Small intestine (tissue), 7 donors: ENCODE measurements around the gene STARD13. TPM values are rescaled to one million over a fixed set of nuclear protein-coding genes. Genes with fewer than 3 reads are reported as not detected.
A peak's percentile ranks its signal among the peaks of the same experiment; 100 is the strongest.

ENCODE experiments used
- DNase-seq, 2 donors: peaks; one replicate each; pipeline versions ENCODE4 v3.0.0 to v3.0.0-alpha.2; 2013
- FAIRE-seq: peaks from 2 replicates; lab custom pipeline; 2012; peaks lifted over from hg19 to GRCh38; lab: Jason Lieb, UNC
- H3K27ac ChIP-seq, 3 donors: one replicate each; pipeline ENCODE4 v1.5.1; 2013; ENCODE audit warnings: low read length in 2 of 3, mild to moderate bottlenecking in 2 of 3, control low read depth in 1 of 3, inconsistent platforms in 1 of 3, low read depth in 1 of 3, moderate library complexity in 1 of 3
- H3K27me3 ChIP-seq, 3 donors: one replicate each; pipeline ENCODE4 v1.6.1; 2013; ENCODE audit warnings: low read length in 3 of 3, inconsistent platforms in 1 of 3; ENCODE audit not compliant: control insufficient read depth in 3 of 3, insufficient read depth in 3 of 3
- H3K36me3 ChIP-seq, 3 donors: one replicate each; pipeline ENCODE4 v1.6.1; 2013; ENCODE audit warnings: low read length in 3 of 3, inconsistent platforms in 1 of 3, low read depth in 1 of 3, mild to moderate bottlenecking in 1 of 3, moderate library complexity in 1 of 3; ENCODE audit not compliant: control insufficient read depth in 3 of 3, insufficient read depth in 2 of 3
- H3K4me1 ChIP-seq, 3 donors: one replicate each; pipeline ENCODE4 v1.6.1; 2013; ENCODE audit warnings: low read length in 2 of 3, inconsistent platforms in 1 of 3, low read depth in 1 of 3, mild to moderate bottlenecking in 1 of 3, moderate library complexity in 1 of 3; ENCODE audit not compliant: control insufficient read depth in 3 of 3, insufficient read depth in 2 of 3
- H3K4me3 ChIP-seq, 3 donors: one replicate each; pipeline ENCODE4 v1.5.1; 2013; ENCODE audit warnings: low read length in 3 of 3, control low read depth in 1 of 3, inconsistent platforms in 1 of 3, low read depth in 1 of 3, mild to moderate bottlenecking in 1 of 3, moderate library complexity in 1 of 3
- H3K9me3 ChIP-seq, 2 donors: one replicate each; pipeline ENCODE4 v1.6.1; 2013; ENCODE audit warnings: low read depth in 1 of 2, low read length in 1 of 2; ENCODE audit not compliant: control insufficient read depth in 2 of 2, insufficient read depth in 1 of 2
- WGBS, 3 donors: extraction: QIAGEN DNeasy Blood & Tissue Kit; methylation state at CpG; one replicate each; pipeline ENCODE4 v1.1.7; 2013; 5-methylcytosine and 5-hydroxymethylcytosine counted together
- polyA plus RNA-seq, 4 donors: library from polyadenylated mRNA; stranded (reverse) in 3 of 4; unstranded in 1 of 4; fragments of 200-250 nt in 3 of 4; fragments of 120-200 nt in 1 of 4; gene quantifications; one replicate each; pipeline versions ENCODE4 v1.2.1 to v1.2.3, GENCODE V29; 2013
- donor health status: healthy with polysubstance abuse.
- donor health status: control.
- donor health status: control.
- donor health status: Bipolar disorder and iron deficiency.
- donor health status: healthy.

Gene STARD13
- polyA plus RNA-seq, 4 donors = 2.2 to 15.3 (median 5.0) TPM

- DNase-seq = no peak
- Histone ChIP-seq H3K27ac (peak overlapping the region in 1 of 3 donors; percentile 18), H3K27me3 (no peaks in the 10 kb centered on the region), H3K4me3 (no peak overlapping the region), H3K4me1 (peaks cover 8 to 23% (median 15%) of the 10 kb centered on the region in 3 donors), H3K36me3 (no peaks in the 10 kb centered on the region), H3K9me3 (no peaks in the 10 kb centered on the region)
- WGBS, 3 donors = 79 to 84% (median 84%) methylated on average over 9 of the region's 9 CpGs
- no peak for FAIRE-seq
These were observed 24.0 kb downstream of the STARD13 start for GRCh38 chr13:33261387-33262061.

GRCh38 chr13:33260168-33261098, 25.1 kb downstream of the STARD13 start:
- no peak overlapping the region for H3K4me3 ChIP-seq
- no peak overlapping the region for H3K27ac ChIP-seq
- no peaks in the 10 kb centered on the region for H3K27me3 ChIP-seq
- H3K9me3 ChIP-seq = no peaks in the 10 kb centered on the region
- WGBS, 3 donors = 51 to 59% (median 57%) methylated on average over 10 of the region's 10 CpGs
- peaks cover 8 to 19% (median 15%) of the 10 kb centered on the region in 3 donors for H3K4me1 ChIP-seq
- DNase-seq (peak in 1 of 2 donors; percentile 48), FAIRE-seq (no peak)
- H3K36me3 ChIP-seq = peaks cover 0 to 3% (median 0%) of the 10 kb centered on the region in 3 donors

- H3K9me3 ChIP-seq = no peaks in the 10 kb centered on the region
- no peak overlapping the region for H3K4me3 ChIP-seq
- peaks cover 0 to 6% (median 0%) of the 10 kb centered on the region in 3 donors for H3K36me3 ChIP-seq
- DNase-seq (no peak), FAIRE-seq (no peak)
- 86 to 91% (median 91%) methylated on average over 2 of the region's 2 CpGs for WGBS, 3 donors
- H3K4me1 ChIP-seq = peaks cover 5 to 12% (median 12%) of the 10 kb centered on the region in 3 donors
- H3K27me3 ChIP-seq = no peaks in the 10 kb centered on the region
- H3K27ac ChIP-seq = no peak overlapping the region
These were observed 26.3 kb downstream of the STARD13 start for GRCh38 chr13:33259296-33259695.

GRCh38 chr13:33258808-33259193, 26.8 kb downstream of the STARD13 start:
- DNase-seq = no peak
- H3K9me3 ChIP-seq = no peaks in the 10 kb centered on the region
- H3K27me3 ChIP-seq = no peaks in the 10 kb centered on the region
- peak overlapping the region in 1 of 3 donors; percentile 71 for H3K27ac ChIP-seq
- no peak for FAIRE-seq
- H3K4me3 ChIP-seq = no peak overlapping the region
- peaks cover 0 to 9% (median 0%) of the 10 kb centered on the region in 3 donors for H3K36me3 ChIP-seq
- peaks cover 4 to 11% (median 9%) of the 10 kb centered on the region in 3 donors for H3K4me1 ChIP-seq

- Histone ChIP-seq H3K27me3 (no peaks in the 10 kb centered on the region), H3K9me3 (no peaks in the 10 kb centered on the region), H3K36me3 (peaks cover 0 to 9% (median 0%) of the 10 kb centered on the region in 3 donors), H3K27ac (peak overlapping the region in 1 of 3 donors; percentile 71), H3K4me1 (peaks cover 4 to 11% (median 9%) of the 10 kb centered on the region in 3 donors), H3K4me3 (no peak overlapping the region)
- 83 to 84% (median 84%) methylated on average over 7 of the region's 7 CpGs for WGBS, 3 donors
- DNase-seq (no peak), FAIRE-seq (no peak)
These were observed 27.4 kb downstream of the STARD13 start for GRCh38 chr13:33257841-33258807.

- no peak overlapping the region for H3K27ac ChIP-seq
- no peaks in the 10 kb centered on the region for H3K9me3 ChIP-seq
- FAIRE-seq (no peak), DNase-seq (no peak)
- H3K4me3 ChIP-seq = no peak overlapping the region
- peaks cover 0 to 9% (median 0%) of the 10 kb centered on the region in 3 donors for H3K36me3 ChIP-seq
- 88 to 96% (median 93%) methylated on average over 3 of the region's 3 CpGs for WGBS, 3 donors
- H3K4me1 ChIP-seq = peaks cover 0 to 10% (median 4%) of the 10 kb centered on the region in 3 donors
- H3K27me3 ChIP-seq = no peaks in the 10 kb centered on the region
These were observed 29.3 kb downstream of the STARD13 start for GRCh38 chr13:33256148-33256840.

- Histone ChIP-seq H3K9me3 (no peaks in the 10 kb centered on the region), H3K27ac (no peak overlapping the region), H3K4me3 (no peak overlapping the region), H3K27me3 (no peaks in the 10 kb centered on the region), H3K4me1 (peaks cover 0 to 6% (median 3%) of the 10 kb centered on the region in 3 donors), H3K36me3 (peaks cover 0 to 15% (median 0%) of the 10 kb centered on the region in 3 donors)
- 90 to 94% (median 93%) methylated on average over 4 of the region's 4 CpGs for WGBS, 3 donors
- no peak for FAIRE-seq
- DNase-seq = no peak
These were observed 33.4 kb downstream of the STARD13 start for GRCh38 chr13:33252135-33252534.
